ENCODE results near the gene DNASE1. TPM values are rescaled to one million over a fixed set of nuclear protein-coding genes. Genes with fewer than 3 reads are reported as not detected.

The DNASE1 gene
- total RNA-seq, 1 experiment from 2014 or later, result 22.9 TPM

DNA sequence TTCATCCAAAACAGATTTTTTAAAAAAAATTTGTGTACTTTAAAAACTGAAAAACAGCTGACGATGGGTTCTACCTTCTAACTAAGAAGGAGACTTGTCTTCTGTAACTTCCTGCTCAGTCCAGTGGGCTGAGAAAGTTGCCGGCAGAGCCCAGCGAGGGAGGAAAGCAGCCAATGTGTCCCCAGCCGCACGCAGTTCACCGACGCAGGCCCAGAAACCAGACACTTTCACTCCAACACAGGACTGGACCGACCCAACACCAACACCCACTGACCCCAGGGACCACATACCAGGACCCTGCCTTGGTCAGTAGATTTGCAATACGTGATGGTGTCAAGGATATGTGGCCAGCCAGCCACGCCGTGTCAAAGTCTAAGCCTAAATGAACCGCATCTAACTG is 37.3 kb downstream of the DNASE1 start:
- Histone ChIP-seq H2AFZ (ENCODE audit: low read length) (no peak overlapping the region), H3K4me1 (ENCODE audit: low read length) (no peaks in the 10 kb centered on the region), H3K9me2 (replicated peaks; ENCODE audit: insufficient read depth, low read length) (no peaks in the 10 kb centered on the region), H3K4me2 (ENCODE audit: low read depth, low read length, poor library complexity, severe bottlenecking) (no peak overlapping the region), H3K9me3 (ENCODE audit: low read length) (no peaks in the 10 kb centered on the region), H3K27me3 (ENCODE audit: low read length) (no peaks in the 10 kb centered on the region), H4K20me1 (ENCODE audit: insufficient read depth, low read depth, low read length) (peaks cover 14% of the 10 kb centered on the region; the same call in 1 of the 2 replicates), H3K9ac (ENCODE audit: low read length) (no peak overlapping the region), H3K36me3 (ENCODE audit: insufficient read depth, low read length) (peaks cover 37% of the 10 kb centered on the region; the same call in 1 of the 2 replicates), H3K79me2 (ENCODE audit: low read length) (peaks cover 66% of the 10 kb centered on the region), H3K4me3 (ENCODE audit: low read length) (no peak overlapping the region), H3K27ac (ENCODE audit: low read length) (no peak overlapping the region)
- no peak for DNase-seq

DNA sequence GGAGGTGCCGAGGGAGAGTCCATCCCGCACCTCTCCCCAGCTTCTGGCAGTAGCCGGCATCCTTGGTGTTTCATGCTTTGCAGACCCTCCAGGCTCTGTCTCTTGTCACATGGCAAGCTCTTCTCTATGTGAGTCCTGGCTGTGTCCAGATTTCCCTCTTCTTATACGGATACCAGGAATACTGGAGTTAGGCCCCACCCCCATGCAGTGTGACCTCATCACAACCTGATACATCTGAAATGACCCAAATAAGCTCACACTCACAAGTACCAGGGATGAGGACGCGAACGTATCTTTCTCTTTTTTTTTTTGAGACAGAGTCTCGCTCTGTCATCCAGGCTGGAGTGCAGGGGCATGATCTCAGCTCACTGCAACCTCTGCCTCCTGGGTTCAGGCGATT is 39.6 kb downstream of the DNASE1 start:
- DNase-seq, result no peak
- Histone ChIP-seq H3K9ac (ENCODE audit: low read length) (no peak overlapping the region), H4K20me1 (ENCODE audit: insufficient read depth, low read depth, low read length) (peaks cover 17% of the 10 kb centered on the region; the same call in 1 of the 2 replicates), H3K9me3 (ENCODE audit: low read length) (no peaks in the 10 kb centered on the region), H3K4me2 (ENCODE audit: low read depth, low read length, poor library complexity, severe bottlenecking) (no peak overlapping the region), H3K4me1 (ENCODE audit: low read length) (no peaks in the 10 kb centered on the region), H3K27me3 (ENCODE audit: low read length) (no peaks in the 10 kb centered on the region), H3K4me3 (ENCODE audit: low read length) (no peak overlapping the region), H3K36me3 (ENCODE audit: insufficient read depth, low read length) (peaks cover 18% of the 10 kb centered on the region), H3K27ac (ENCODE audit: low read length) (no peak overlapping the region), H3K79me2 (ENCODE audit: low read length) (peaks cover 76% of the 10 kb centered on the region), H3K9me2 (replicated peaks; ENCODE audit: insufficient read depth, low read length) (no peaks in the 10 kb centered on the region), H2AFZ (ENCODE audit: low read length) (no peak overlapping the region)

GRCh38 chr16:3695610-3696369 is 41.3 kb downstream of the DNASE1 start:
- Histone ChIP-seq H3K4me3 (ENCODE audit: low read length) (no peak overlapping the region), H3K27ac (ENCODE audit: low read length) (no peak overlapping the region), H3K27me3 (ENCODE audit: low read length) (no peaks in the 10 kb centered on the region), H3K4me2 (ENCODE audit: low read depth, low read length, poor library complexity, severe bottlenecking) (no peak overlapping the region), H3K9me3 (ENCODE audit: low read length) (no peaks in the 10 kb centered on the region), H3K4me1 (ENCODE audit: low read length) (no peaks in the 10 kb centered on the region), H4K20me1 (ENCODE audit: insufficient read depth, low read depth, low read length) (peaks cover 17% of the 10 kb centered on the region; the same call in 1 of the 2 replicates), H3K36me3 (ENCODE audit: insufficient read depth, low read length) (peaks cover 14% of the 10 kb centered on the region), H3K9ac (ENCODE audit: low read length) (no peak overlapping the region), H3K9me2 (replicated peaks; ENCODE audit: insufficient read depth, low read length) (no peaks in the 10 kb centered on the region), H2AFZ (ENCODE audit: low read length) (no peak overlapping the region), H3K79me2 (ENCODE audit: low read length) (peaks cover 81% of the 10 kb centered on the region)
- no peak for DNase-seq

- no peak overlapping the region for H3K4me2 ChIP-seq (ENCODE audit: low read depth, low read length, poor library complexity, severe bottlenecking)
- no peak overlapping the region for H2AFZ ChIP-seq (ENCODE audit: low read length)
- no peak overlapping the region for H3K27ac ChIP-seq (ENCODE audit: low read length)
- no peaks in the 10 kb centered on the region for H3K9me3 ChIP-seq (ENCODE audit: low read length)
- no peaks in the 10 kb centered on the region for H3K9me2 ChIP-seq (replicated peaks; ENCODE audit: insufficient read depth, low read length)
- no peaks in the 10 kb centered on the region for H3K27me3 ChIP-seq (ENCODE audit: low read length)
- H3K4me3 ChIP-seq (ENCODE audit: low read length), result no peak overlapping the region
- no peak for DNase-seq
- H3K9ac ChIP-seq (ENCODE audit: low read length), result no peak overlapping the region
- H4K20me1 ChIP-seq (ENCODE audit: insufficient read depth, low read depth, low read length), result peaks cover 17% of the 10 kb centered on the region; the same call in 1 of the 2 replicates
- H3K79me2 ChIP-seq (ENCODE audit: low read length), result peaks cover 81% of the 10 kb centered on the region
- H3K36me3 ChIP-seq (ENCODE audit: insufficient read depth, low read length), result peaks cover 19% of the 10 kb centered on the region
- H3K4me1 ChIP-seq (ENCODE audit: low read length), result no peaks in the 10 kb centered on the region
These were observed 42.1 kb downstream of the DNASE1 start for GRCh38 chr16:3696425-3697218.

DNA sequence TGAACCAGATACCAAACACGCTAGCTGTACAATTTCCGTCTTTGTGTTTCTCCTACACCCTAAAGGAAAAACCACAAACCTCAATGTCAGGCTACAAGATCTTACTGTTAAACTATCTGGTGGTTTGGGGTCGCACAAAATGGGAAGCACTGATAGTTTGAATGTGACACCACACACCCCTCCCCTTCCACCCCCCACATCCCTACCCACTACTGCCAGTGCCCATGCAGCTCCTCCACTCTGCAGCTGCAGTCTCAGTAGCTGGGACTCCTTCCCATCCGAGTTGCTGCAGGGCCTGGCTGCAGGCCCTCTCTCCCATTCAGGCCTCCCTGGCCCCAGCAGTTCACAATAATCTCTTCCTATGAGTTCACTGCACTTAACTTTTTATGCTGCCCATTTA is 44.5 kb downstream of the DNASE1 start:
- no peaks in the 10 kb centered on the region for H3K4me1 ChIP-seq (ENCODE audit: low read length)
- no peaks in the 10 kb centered on the region for H3K27me3 ChIP-seq (ENCODE audit: low read length)
- H3K27ac ChIP-seq (ENCODE audit: low read length), result no peak overlapping the region
- H3K9me2 ChIP-seq (replicated peaks; ENCODE audit: insufficient read depth, low read length), result no peaks in the 10 kb centered on the region
- DNase-seq, result no peak
- no peaks in the 10 kb centered on the region for H3K9me3 ChIP-seq (ENCODE audit: low read length)
- no peak overlapping the region for H3K4me3 ChIP-seq (ENCODE audit: low read length)
- H3K9ac ChIP-seq (ENCODE audit: low read length), result no peak overlapping the region
- peaks cover 91% of the 10 kb centered on the region for H3K79me2 ChIP-seq (ENCODE audit: low read length)
- H4K20me1 ChIP-seq (ENCODE audit: insufficient read depth, low read depth, low read length), result peaks cover 17% of the 10 kb centered on the region; the same call in 1 of the 2 replicates
- peaks cover 23% of the 10 kb centered on the region for H3K36me3 ChIP-seq (ENCODE audit: insufficient read depth, low read length)
- no peak overlapping the region for H3K4me2 ChIP-seq (ENCODE audit: low read depth, low read length, poor library complexity, severe bottlenecking)
- no peak overlapping the region for H2AFZ ChIP-seq (ENCODE audit: low read length)

DNA sequence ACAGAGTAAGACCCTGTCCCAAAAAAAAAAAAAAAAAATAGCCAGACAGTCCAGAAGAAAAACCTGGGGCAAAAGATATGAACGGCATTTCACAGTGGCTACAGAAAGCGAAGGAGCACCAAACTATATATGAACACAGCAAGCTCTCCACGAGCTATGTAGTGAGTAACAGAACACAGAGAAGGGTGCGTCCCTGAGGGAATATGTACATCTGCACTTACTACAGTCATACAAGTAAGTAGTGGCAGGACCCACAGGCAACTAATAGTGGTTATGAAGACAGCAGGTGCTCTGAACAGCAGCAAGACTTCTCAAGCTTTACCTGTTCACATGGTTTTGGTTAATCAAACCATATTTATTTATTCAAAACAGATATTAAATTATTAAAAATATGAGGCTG is 47.0 kb downstream of the DNASE1 start:
- Histone ChIP-seq H3K9me2 (replicated peaks; ENCODE audit: insufficient read depth, low read length) (no peaks in the 10 kb centered on the region), H3K27me3 (ENCODE audit: low read length) (no peaks in the 10 kb centered on the region), H3K4me3 (ENCODE audit: low read length) (no peak overlapping the region), H4K20me1 (ENCODE audit: insufficient read depth, low read depth, low read length) (0 out of 2 replicates have a peak, but pooled peaks cover 5% of the 10 kb centered on the region), H3K79me2 (ENCODE audit: low read length) (peaks cover 89% of the 10 kb centered on the region), H3K9me3 (ENCODE audit: low read length) (no peaks in the 10 kb centered on the region), H3K4me1 (ENCODE audit: low read length) (no peaks in the 10 kb centered on the region), H3K36me3 (ENCODE audit: insufficient read depth, low read length) (peaks cover 19% of the 10 kb centered on the region), H3K4me2 (ENCODE audit: low read depth, low read length, poor library complexity, severe bottlenecking) (no peak overlapping the region), H3K9ac (ENCODE audit: low read length) (no peak overlapping the region), H2AFZ (ENCODE audit: low read length) (no peak overlapping the region), H3K27ac (ENCODE audit: low read length) (no peak overlapping the region)
- DNase-seq, result no peak

DNA sequence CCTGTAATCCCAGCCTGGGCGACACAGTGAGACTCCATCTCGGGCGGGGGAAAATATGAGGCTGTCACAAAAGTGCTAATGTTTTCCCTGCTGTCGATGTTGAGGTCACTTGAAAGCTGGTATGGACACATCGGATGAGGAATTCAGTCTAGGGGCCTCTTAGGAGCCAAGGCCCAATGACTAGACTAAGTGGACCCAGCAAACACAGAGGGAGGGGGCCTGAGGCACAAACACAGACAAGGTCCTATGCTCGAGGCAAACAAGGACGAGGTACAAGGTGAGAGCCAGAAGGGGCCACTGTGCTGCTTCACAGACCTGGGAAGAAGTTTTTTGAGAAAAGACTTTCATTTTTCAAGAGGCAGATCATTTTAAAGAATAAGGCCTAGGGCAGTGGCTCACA is 47.6 kb downstream of the DNASE1 start:
- H3K4me2 ChIP-seq (ENCODE audit: low read depth, low read length, poor library complexity, severe bottlenecking), result no peak overlapping the region
- no peaks in the 10 kb centered on the region for H3K9me3 ChIP-seq (ENCODE audit: low read length)
- H3K4me3 ChIP-seq (ENCODE audit: low read length), result no peak overlapping the region
- no peak overlapping the region for H3K9ac ChIP-seq (ENCODE audit: low read length)
- H3K79me2 ChIP-seq (ENCODE audit: low read length), result peaks cover 87% of the 10 kb centered on the region
- H3K27me3 ChIP-seq (ENCODE audit: low read length), result no peaks in the 10 kb centered on the region
- no peak overlapping the region for H3K27ac ChIP-seq (ENCODE audit: low read length)
- H2AFZ ChIP-seq (ENCODE audit: low read length), result no peak overlapping the region
- peaks cover 23% of the 10 kb centered on the region for H3K36me3 ChIP-seq (ENCODE audit: insufficient read depth, low read length)
- H3K4me1 ChIP-seq (ENCODE audit: low read length), result no peaks in the 10 kb centered on the region
- H3K9me2 ChIP-seq (replicated peaks; ENCODE audit: insufficient read depth, low read length), result no peaks in the 10 kb centered on the region
- H4K20me1 ChIP-seq (ENCODE audit: insufficient read depth, low read depth, low read length), result 0 out of 2 replicates have a peak, but pooled peaks cover under 1% of the 10 kb centered on the region
- no peak for DNase-seq

DNA sequence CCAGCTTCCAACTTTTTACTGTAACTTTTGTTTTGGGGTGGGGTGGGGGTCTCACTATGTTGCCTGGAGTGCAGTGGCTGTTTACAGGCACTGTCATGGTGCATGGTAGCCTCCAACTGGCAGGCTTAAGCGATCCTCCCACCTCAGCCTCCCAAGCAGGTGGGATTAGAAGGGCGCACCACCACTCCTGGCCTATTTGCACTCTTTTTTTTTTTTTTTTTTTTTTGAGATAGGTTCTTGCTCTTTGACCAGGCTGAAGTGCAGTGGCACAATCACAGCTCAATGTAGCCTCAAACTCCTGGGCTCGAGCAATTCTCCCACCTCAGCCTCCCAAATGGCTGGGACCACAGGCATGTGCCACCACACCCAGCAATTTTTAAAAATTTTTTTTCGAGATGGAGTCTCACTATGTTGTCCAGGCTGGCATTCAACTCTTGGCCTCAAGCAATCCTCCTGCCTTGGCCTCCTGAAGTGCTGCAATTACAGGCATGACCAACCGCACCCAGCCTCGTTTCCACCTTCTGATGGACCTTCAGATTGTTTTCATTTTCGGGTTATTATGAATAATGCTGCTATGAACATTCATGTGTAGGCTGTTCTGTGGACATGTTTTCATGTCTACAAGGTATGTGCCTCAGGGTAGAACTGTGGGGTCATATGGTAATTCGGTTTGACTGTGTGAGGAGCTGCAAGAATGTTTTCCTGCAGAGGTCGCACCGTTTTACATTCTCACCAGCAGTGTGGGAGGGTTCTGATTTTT is 51.9 kb downstream of the DNASE1 start:
- Histone ChIP-seq H3K36me3 (ENCODE audit: insufficient read depth, low read length) (peaks cover 31% of the 10 kb centered on the region), H3K79me2 (ENCODE audit: low read length) (peaks cover 84% of the 10 kb centered on the region), H3K4me1 (ENCODE audit: low read length) (no peaks in the 10 kb centered on the region), H4K20me1 (ENCODE audit: insufficient read depth, low read depth, low read length) (no peaks in the 10 kb centered on the region), H3K9ac (ENCODE audit: low read length) (no peak overlapping the region), H3K9me2 (replicated peaks; ENCODE audit: insufficient read depth, low read length) (no peaks in the 10 kb centered on the region), H3K9me3 (ENCODE audit: low read length) (no peaks in the 10 kb centered on the region), H3K27me3 (ENCODE audit: low read length) (no peaks in the 10 kb centered on the region), H3K4me3 (ENCODE audit: low read length) (no peak overlapping the region), H2AFZ (ENCODE audit: low read length) (no peak overlapping the region), H3K4me2 (ENCODE audit: low read depth, low read length, poor library complexity, severe bottlenecking) (no peak overlapping the region), H3K27ac (ENCODE audit: low read length) (no peak overlapping the region)
- no peak for DNase-seq

Measured in Karpas-422 (cell line).